Activated CD8-positive, alpha-beta T cell treated with anti-CD3 and anti-CD28 coated beads for 36 hours (primary cell): ENCODE measurements around the gene NUB1. TPM values are rescaled to one million over a fixed set of nuclear protein-coding genes. Genes with fewer than 3 reads are reported as not detected.
A peak's percentile ranks its signal among the peaks of the same experiment; 100 is the strongest.

Source experiments
- ATAC-seq: fragments of 200-7000 bp; cut with Tn5 transposase; one replicate; pipeline ENCODE4 v1.10.0; 2021; ENCODE audit warnings: mild to moderate bottlenecking, moderate library complexity
- CTCF ChIA-PET: fragments of 350-600 bp; sonication (Branson Sonifier 250); formaldehyde crosslinking; loops from one replicate; lab custom pipeline; 2021; ENCODE audit warnings: antibody characterized with exemption; lab: Charles Lee
- POLR2A ChIA-PET: fragments of 350-600 bp; sonication (Branson Sonifier 250); formaldehyde crosslinking; loops from one replicate; lab custom pipeline; 2021; ENCODE audit warnings: antibody characterized with exemption; lab: Charles Lee
- DNase-seq: peaks from one replicate; pipeline ENCODE4 v3.0.0-alpha.2; 2020
- H3K27ac Mint-ChIP-seq: one replicate; pipeline ENCODE4 v1.8.0; 2021; ENCODE audit warnings: mild to moderate bottlenecking, mixed read lengths
- H3K27me3 Mint-ChIP-seq: one replicate; pipeline ENCODE4 v1.8.0; 2021; ENCODE audit warnings: mixed read lengths
- H3K36me3 Mint-ChIP-seq: one replicate; pipeline ENCODE4 v1.8.0; 2021; ENCODE audit warnings: low read depth, mixed read lengths
- H3K4me1 Mint-ChIP-seq: one replicate; pipeline ENCODE4 v1.8.0; 2021; ENCODE audit warnings: low read depth, mixed read lengths
- H3K4me3 Mint-ChIP-seq: one replicate; pipeline ENCODE4 v1.8.0; 2021; ENCODE audit warnings: mild to moderate bottlenecking, moderate library complexity, mixed read lengths
- H3K9me3 Mint-ChIP-seq: one replicate; pipeline ENCODE4 v1.8.0; 2021; ENCODE audit warnings: mixed read lengths
- CTCF ChIP-seq: fragments of 200-600 bp; IDR thresholded peaks from one replicate; pipeline ENCODE4 v1.8.0; 2022; ENCODE audit warnings: antibody characterized with exemption, mild to moderate bottlenecking
- intact Hi-C: fragments of 100-400 bp; cut with micrococcal nuclease; formaldehyde crosslinking; loops from one replicate; pipeline ENCODE4 v1.10.0; 2022
- total RNA-seq, 2 experiments: library from RNA; stranded (reverse); gene quantifications; one replicate each; pipeline ENCODE4 v1.2.3, GENCODE V29; 2021

NUB1 gene
- total RNA-seq, 2 experiments from 2014 or later, result 41.0 to 42.5 TPM

- H3K4me1 Mint-ChIP-seq, result peaks cover 55% of the 10 kb centered on the region
- POLR2A ChIA-PET, result interaction anchor here (1.2 kb wide), 1 partner anchor 66 kb away, joined by 3 read pairs; the partner anchor contains the start of gene WDR86
These were observed 1.9 kb downstream of the NUB1 start for GRCh38 chr7:151343516-151343915.

GRCh38 chr7:151345576-151346469 lies 4.2 kb downstream of the NUB1 start:
- TF ChIP-seq CTCF, result no peak
- H3K27me3 Mint-ChIP-seq, result no peaks in the 10 kb centered on the region
- ATAC-seq (no peak), DNase-seq (no peak)
- CTCF ChIA-PET, result interaction anchor here (0.7 to 4.6 kb wide), 4 partner anchors 23 to 36 kb away, joined by 3 to 35 read pairs (median 4); no protein-coding TSS in a partner anchor
- H3K9me3 Mint-ChIP-seq, result no peaks in the 10 kb centered on the region
- intact Hi-C loops, result no loop called here
- POLR2A ChIA-PET, result no interaction called here
- peaks cover 34% of the 10 kb centered on the region for H3K36me3 Mint-ChIP-seq
- H3K27ac Mint-ChIP-seq, result peak overlapping the region; percentile 92
- H3K4me3 Mint-ChIP-seq, result no peak overlapping the region
- peaks cover 47% of the 10 kb centered on the region for H3K4me1 Mint-ChIP-seq

More at GRCh38 chr7:151343516-151343915, 1.9 kb downstream of the NUB1 start:
- intact Hi-C loops, result no loop called here
- peak overlapping the region; percentile 82 for H3K27ac Mint-ChIP-seq
- ATAC-seq (no peak), DNase-seq (no peak)
- peaks cover 8% of the 10 kb centered on the region for H3K9me3 Mint-ChIP-seq
- H3K36me3 Mint-ChIP-seq, result peaks cover 25% of the 10 kb centered on the region
- no peak for TF ChIP-seq CTCF
- CTCF ChIA-PET, result interaction anchor here (2.2 to 6.3 kb wide), 3 partner anchors 9 to 28 kb away, joined by 5 to 74 read pairs (median 35); no protein-coding TSS in a partner anchor
- peak overlapping the region; percentile 75 for H3K4me3 Mint-ChIP-seq
- H3K27me3 Mint-ChIP-seq, result no peaks in the 10 kb centered on the region

- Mint-ChIP-seq H3K4me3 (no peak overlapping the region), H3K27ac (peak overlapping the region; percentile 92), H3K4me1 (peaks cover 50% of the 10 kb centered on the region), H3K27me3 (no peaks in the 10 kb centered on the region), H3K9me3 (no peaks in the 10 kb centered on the region), H3K36me3 (peaks cover 38% of the 10 kb centered on the region)
- POLR2A ChIA-PET, result no interaction called here
- intact Hi-C loops, result no loop called here
- ATAC-seq (no peak), DNase-seq (no peak)
- TF ChIP-seq CTCF, result no peak
- CTCF ChIA-PET, result interaction anchor here (0.7 to 1.4 kb wide), 3 partner anchors 22 to 37 kb away, joined by 3 to 4 read pairs (median 3); no protein-coding TSS in a partner anchor
These were observed 4.8 kb downstream of the NUB1 start for GRCh38 chr7:151346470-151346769.

GRCh38 chr7:151347200-151347599 lies 5.6 kb downstream of the NUB1 start:
- H3K4me1 Mint-ChIP-seq, result peaks cover 58% of the 10 kb centered on the region
- DNase-seq, result no peak
- peaks cover 44% of the 10 kb centered on the region for H3K36me3 Mint-ChIP-seq
- TF ChIP-seq CTCF, result no peak
- no peaks in the 10 kb centered on the region for H3K9me3 Mint-ChIP-seq
- POLR2A ChIA-PET, result no interaction called here
- CTCF ChIA-PET, result interaction anchor here (1.3 to 1.4 kb wide), 2 partner anchors 32 to 37 kb away, joined by 3 to 4 read pairs; no protein-coding TSS in a partner anchor
- intact Hi-C loops, result no loop called here
- no peaks in the 10 kb centered on the region for H3K27me3 Mint-ChIP-seq
- H3K27ac Mint-ChIP-seq, result peak overlapping the region; percentile 74
- no peak for ATAC-seq
- H3K4me3 Mint-ChIP-seq, result no peak overlapping the region

- ChIA-PET CTCF (interaction anchor here (0.9 to 8.9 kb wide), 5 partner anchors 8 to 100 kb away, joined by 3 to 226 read pairs (median 74); partner anchors contain the start of gene NUB1), POLR2A (no interaction called here)
- Mint-ChIP-seq H3K27me3 (no peaks in the 10 kb centered on the region), H3K36me3 (peaks cover 39% of the 10 kb centered on the region), H3K4me1 (peaks cover 57% of the 10 kb centered on the region), H3K4me3 (peak overlapping the region; percentile 72), H3K27ac (peak overlapping the region; percentile 90), H3K9me3 (no peaks in the 10 kb centered on the region)
- no peak for ATAC-seq
- DNase-seq, result no peak
- intact Hi-C loops, result no loop called here
- no peak for TF ChIP-seq CTCF
These were observed 7.4 kb downstream of the NUB1 start for GRCh38 chr7:151348970-151349369.
